HG02943 (cell line): ENCODE results near the gene RAB3A.
"Not testable (repeated sequence)": the region's sequence is repeated elsewhere in the genome, so short reads cannot be mapped to it uniquely, and the experiment has no call there.

ENCODE experiments used
- ATAC-seq: cut with Tn5 transposase; IDR thresholded peaks from one replicate; pipeline ENCODE4 v1.9.1; 2021; ENCODE audit warnings: mild to moderate bottlenecking, low read depth, moderate library complexity; ENCODE audit not compliant: unreplicated experiment

RAB3A gene

GRCh38 chr19:18172331-18173053, 31.4 kb downstream of the RAB3A start:
- no peak for ATAC-seq

GRCh38 chr19:18171605-18172327, 32.1 kb downstream of the RAB3A start:
- no peak for ATAC-seq

- ATAC-seq = no peak
Measured at GRCh38 chr19:18170714-18171255, 33.1 kb downstream of the RAB3A start.

GRCh38 chr19:18168673-18169381, 35.0 kb downstream of the RAB3A start:
- no peak for ATAC-seq

- ATAC-seq = no peak
Measured at GRCh38 chr19:18167975-18168645, 35.7 kb downstream of the RAB3A start.

GRCh38 chr19:18167011-18167410, 36.8 kb downstream of the RAB3A start:
- ATAC-seq = no peak

- no peak for ATAC-seq
Measured at GRCh38 chr19:18165794-18166544, 37.9 kb downstream of the RAB3A start.

- no peak for ATAC-seq
Measured at GRCh38 chr19:18164072-18164471, 39.8 kb downstream of the RAB3A start.

- ATAC-seq = no peak
Measured at GRCh38 chr19:18161636-18162002, 42.2 kb downstream of the RAB3A start.

GRCh38 chr19:18160971-18161635, 42.7 kb downstream of the RAB3A start:
- ATAC-seq = no peak

GRCh38 chr19:18160493-18160970, 43.3 kb downstream of the RAB3A start:
- no peak for ATAC-seq

GRCh38 chr19:18159810-18160209, 44.0 kb downstream of the RAB3A start:
- ATAC-seq = no peak

GRCh38 chr19:18159059-18159616, 44.7 kb downstream of the RAB3A start:
- not testable (repeated sequence) for ATAC-seq

- no peak for ATAC-seq
Measured at GRCh38 chr19:18158467-18158866, 45.4 kb downstream of the RAB3A start.

- ATAC-seq = no peak
Measured at GRCh38 chr19:18157465-18158063, 46.3 kb downstream of the RAB3A start.

GRCh38 chr19:18156841-18157464, 46.9 kb downstream of the RAB3A start:
- no peak for ATAC-seq

- ATAC-seq = no peak
Measured at GRCh38 chr19:18156268-18156667, 47.6 kb downstream of the RAB3A start.
